GM12801 (cell line): ENCODE data around the gene ANKRD13D.

ENCODE experiments used
- TF ChIP-seq, protein P1 (sequence below): IDR thresholded peaks from one replicate; pipeline ENCODE4 v1.5.1; 2011; ENCODE audit warnings: control low read depth; ENCODE audit not compliant: insufficient read length; ENCODE audit errors: extremely low read depth

ANKRD13D gene

GRCh38 chr11:67289226-67289650 is at the start of gene ANKRD13D:
TSS of gene ANKRD13D (plus strand) at chr11:67289303. CDS start at chr11:67289461, 158 bp downstream.
- TF ChIP-seq, protein P1, sequence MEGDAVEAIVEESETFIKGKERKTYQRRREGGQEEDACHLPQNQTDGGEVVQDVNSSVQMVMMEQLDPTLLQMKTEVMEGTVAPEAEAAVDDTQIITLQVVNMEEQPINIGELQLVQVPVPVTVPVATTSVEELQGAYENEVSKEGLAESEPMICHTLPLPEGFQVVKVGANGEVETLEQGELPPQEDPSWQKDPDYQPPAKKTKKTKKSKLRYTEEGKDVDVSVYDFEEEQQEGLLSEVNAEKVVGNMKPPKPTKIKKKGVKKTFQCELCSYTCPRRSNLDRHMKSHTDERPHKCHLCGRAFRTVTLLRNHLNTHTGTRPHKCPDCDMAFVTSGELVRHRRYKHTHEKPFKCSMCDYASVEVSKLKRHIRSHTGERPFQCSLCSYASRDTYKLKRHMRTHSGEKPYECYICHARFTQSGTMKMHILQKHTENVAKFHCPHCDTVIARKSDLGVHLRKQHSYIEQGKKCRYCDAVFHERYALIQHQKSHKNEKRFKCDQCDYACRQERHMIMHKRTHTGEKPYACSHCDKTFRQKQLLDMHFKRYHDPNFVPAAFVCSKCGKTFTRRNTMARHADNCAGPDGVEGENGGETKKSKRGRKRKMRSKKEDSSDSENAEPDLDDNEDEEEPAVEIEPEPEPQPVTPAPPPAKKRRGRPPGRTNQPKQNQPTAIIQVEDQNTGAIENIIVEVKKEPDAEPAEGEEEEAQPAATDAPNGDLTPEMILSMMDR, result no peak

DNA sequence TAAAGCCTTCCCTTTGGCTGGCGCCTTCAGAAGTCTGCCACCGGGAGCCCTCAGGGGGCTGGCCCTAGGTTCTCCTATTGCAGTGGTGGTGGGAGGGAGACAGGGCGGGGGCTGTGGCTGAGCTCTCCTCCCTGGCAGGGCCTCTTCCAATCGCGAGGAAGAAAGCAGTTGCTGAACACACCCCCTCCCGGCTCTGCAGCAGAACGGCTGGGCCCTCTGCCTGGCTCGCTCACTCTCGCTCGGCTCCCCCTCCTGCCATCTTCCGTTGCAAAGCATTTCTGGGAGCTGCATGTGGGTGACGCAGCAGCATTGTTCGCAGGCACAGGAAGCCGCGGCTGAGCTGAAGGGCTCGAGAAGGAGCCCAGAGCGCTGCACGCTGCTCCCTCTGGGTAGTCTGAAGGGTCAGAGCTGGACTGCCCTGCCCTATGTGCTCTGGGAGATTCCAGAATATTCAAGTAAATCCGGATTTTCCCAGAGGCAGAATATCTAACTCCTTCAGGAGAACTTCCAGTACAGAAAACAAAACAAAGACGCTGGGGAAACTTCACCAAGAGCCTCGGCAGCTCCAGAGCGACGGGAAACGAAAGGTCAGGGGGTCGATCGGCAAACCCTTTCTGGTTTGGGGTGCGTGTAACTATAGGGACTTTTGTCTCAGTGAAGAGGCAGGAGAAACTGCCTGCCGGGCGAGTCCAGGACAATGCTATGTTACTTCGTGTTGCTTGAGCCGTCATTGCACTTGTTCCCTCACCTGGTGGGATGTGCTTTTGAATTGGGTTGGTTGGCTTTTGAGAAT is 49.1 kb upstream of the ANKRD13D start:
- TF ChIP-seq, protein P1, result no peak

DNA sequence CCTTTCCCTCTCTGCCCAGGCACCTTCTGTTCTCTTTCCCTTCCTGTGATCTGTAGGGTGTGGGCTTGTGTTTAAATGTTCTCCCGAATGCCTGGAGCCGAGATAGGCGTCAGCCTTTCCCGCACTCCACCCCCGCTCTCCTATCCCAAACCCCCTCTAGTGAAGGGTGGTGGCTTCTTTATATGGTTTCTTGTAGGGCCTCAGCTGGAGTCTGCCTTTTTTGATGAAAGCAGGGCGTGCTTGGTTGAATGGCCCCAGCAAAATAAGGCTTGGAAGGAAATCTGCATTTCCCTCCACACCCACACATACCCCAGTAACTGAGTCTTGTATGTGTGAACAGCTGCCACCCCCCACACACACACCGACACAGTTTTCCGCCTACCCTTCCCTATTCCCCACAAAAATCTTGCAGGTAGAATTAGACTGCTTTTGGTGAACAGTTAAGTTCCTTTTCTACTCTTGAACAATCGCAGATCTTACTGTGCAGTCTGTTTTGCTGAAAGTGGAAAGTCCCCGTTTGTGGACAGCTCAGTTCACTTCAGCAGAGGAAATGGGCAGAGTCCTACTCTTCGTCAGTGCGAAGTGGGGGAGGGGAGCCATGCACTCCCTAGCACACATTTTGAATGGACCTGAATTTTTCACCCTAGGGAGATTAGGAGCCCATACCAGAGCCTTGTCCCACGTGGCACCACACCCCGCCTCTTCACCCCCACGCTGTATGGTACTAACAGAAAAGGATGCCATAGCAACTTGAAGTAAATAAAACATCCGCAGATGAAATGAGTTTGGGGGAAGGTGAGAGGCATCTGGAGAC is 48.3 kb upstream of the ANKRD13D start:
- TF ChIP-seq, protein P1, result no peak

GRCh38 chr11:67242548-67242947 is 46.6 kb upstream of the ANKRD13D start:
- TF ChIP-seq, protein P1, result no peak

DNA sequence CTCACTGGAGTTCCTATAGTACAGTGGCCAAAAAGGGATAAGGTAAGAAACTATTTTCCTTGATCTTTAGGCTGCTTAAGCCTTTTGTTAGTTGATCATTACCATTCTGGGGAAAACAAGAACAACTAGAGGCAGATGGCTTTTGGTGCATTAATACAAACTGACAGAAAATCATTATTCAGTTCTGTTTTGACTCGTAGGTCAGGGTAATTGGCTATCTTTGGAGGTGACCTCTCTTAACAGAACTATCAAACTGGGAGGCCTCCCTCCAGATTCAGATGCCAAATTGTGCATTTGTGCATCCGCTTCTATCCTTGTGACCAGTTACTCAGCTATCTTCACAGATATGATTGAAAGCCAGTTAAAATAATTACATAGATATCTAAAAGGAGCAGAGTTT is 46.1 kb upstream of the ANKRD13D start:
- TF ChIP-seq, protein P1, result no peak

DNA sequence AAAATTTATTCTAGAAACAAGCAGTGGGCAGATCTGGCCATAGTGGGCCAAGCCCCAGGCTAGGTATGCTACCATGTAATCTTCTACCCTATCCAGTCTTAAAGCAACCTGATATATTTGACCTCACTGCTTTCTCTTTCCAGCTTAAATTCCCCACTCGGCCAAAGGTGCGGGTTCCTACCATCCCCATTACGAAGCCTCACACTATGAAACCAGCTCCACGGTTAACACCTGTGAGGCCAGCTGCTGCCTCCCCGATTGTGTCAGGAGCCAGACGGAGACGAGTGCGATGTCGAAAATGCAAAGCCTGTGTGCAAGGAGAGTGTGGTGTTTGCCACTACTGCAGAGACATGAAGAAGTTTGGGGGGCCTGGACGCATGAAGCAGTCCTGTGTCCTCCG is 44.1 kb upstream of the ANKRD13D start:
- TF ChIP-seq, protein P1, result no peak

GRCh38 chr11:67247946-67248550 is 41.1 kb upstream of the ANKRD13D start:
- TF ChIP-seq, protein P1, result no peak
